ENCODE measurements around the gene MYO1E. TPM values are rescaled to one million over a fixed set of nuclear protein-coding genes. Genes with fewer than 3 reads are reported as not detected.

Gene MYO1E
- total and polyA plus RNA-seq, 7 donors: 20.6 to 92.2 (median 32.1) TPM

GRCh38 chr15:59104912-59105732 is 267.5 kb downstream of the MYO1E start, which contains the start of gene CCNB2:
TSS of gene CCNB2 (plus strand) at chr15:59105146. CDS start at chr15:59105269, 123 bp downstream.
- intact Hi-C loops (cut with DNase I): loop anchor here (5.0 kb wide), 1 partner anchor 118 kb away; the partner anchor contains the start of gene RNF111
- H3K4me3 ChIP-seq: peak within 1 kb of the TSS; percentile 32 to 60 (median 52)
- H3K27ac ChIP-seq: peak within 1 kb of the TSS in 3 of 4 donors; percentile 34 to 60 (median 56)
- H3K36me3 ChIP-seq: peaks cover 0 to 2% (median 0%) of the 10 kb centered on the region in 4 donors
- DNase-seq: peak; percentile 89
- TF ChIP-seq EP300 (IDR thresholded peaks at IDR 0.05) (no peak), POLR2A (IDR thresholded peaks at IDR 0.05) (no peak), POLR2AphosphoS5 (IDR thresholded peaks at IDR 0.05) (peak in 1 of 4 donors; percentile 51)
- TF ChIP-seq, protein P1, sequence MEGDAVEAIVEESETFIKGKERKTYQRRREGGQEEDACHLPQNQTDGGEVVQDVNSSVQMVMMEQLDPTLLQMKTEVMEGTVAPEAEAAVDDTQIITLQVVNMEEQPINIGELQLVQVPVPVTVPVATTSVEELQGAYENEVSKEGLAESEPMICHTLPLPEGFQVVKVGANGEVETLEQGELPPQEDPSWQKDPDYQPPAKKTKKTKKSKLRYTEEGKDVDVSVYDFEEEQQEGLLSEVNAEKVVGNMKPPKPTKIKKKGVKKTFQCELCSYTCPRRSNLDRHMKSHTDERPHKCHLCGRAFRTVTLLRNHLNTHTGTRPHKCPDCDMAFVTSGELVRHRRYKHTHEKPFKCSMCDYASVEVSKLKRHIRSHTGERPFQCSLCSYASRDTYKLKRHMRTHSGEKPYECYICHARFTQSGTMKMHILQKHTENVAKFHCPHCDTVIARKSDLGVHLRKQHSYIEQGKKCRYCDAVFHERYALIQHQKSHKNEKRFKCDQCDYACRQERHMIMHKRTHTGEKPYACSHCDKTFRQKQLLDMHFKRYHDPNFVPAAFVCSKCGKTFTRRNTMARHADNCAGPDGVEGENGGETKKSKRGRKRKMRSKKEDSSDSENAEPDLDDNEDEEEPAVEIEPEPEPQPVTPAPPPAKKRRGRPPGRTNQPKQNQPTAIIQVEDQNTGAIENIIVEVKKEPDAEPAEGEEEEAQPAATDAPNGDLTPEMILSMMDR (IDR thresholded peaks at IDR 0.05): no peak
- WGBS, 2 donors: 0 to 1% methylated on average over 57 of the region's 57 CpGs
- H3K9me3 ChIP-seq: no peaks in the 10 kb centered on the region
- H3K4me1 ChIP-seq: peaks cover 0 to 8% (median 7%) of the 10 kb centered on the region in 4 donors
- no peaks in the 10 kb centered on the region for H3K27me3 ChIP-seq

- intact Hi-C loops (cut with DNase I): no loop called here
- H3K27ac ChIP-seq: peak overlapping the region in 3 of 4 donors; percentile 34 to 60 (median 56)
- DNase-seq: no peak
These were observed 268.1 kb downstream of the MYO1E start for GRCh38 chr15:59104602-59104911.

DNA sequence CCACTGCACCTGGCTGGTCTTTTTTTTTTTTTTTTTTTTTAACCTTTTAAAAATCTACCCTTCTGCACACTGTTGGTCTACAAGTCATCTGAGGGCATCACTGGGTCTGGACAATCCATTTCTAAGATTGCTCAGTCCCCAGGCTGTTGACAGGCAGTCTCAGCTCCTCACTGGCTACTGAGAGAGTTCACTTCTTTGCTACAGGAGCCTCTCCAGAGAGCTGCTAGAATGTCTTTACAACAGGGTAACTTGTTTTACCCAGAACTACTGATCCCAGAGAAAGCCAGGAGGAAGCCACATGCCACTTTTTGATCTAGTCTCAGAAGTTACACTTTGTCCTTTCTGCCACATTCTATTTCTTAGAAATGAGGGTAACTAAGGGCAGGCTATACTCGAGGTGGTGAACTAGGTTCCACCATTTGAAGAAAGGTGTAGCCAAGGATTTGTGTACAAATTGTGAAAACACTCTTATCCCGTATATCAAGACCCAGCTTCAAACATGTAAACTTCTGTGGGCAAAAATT is 273.4 kb downstream of the MYO1E start:
- Histone ChIP-seq H3K4me3 (no peak overlapping the region), H3K9me3 (no peaks in the 10 kb centered on the region), H3K27ac (no peak overlapping the region), H3K4me1 (no peaks in the 10 kb centered on the region), H3K36me3 (peaks cover 0 to 39% (median 14%) of the 10 kb centered on the region in 4 donors), H3K27me3 (no peaks in the 10 kb centered on the region)
- TF ChIP-seq POLR2A (IDR thresholded peaks at IDR 0.05) (no peak), POLR2AphosphoS5 (IDR thresholded peaks at IDR 0.05) (no peak), EP300 (IDR thresholded peaks at IDR 0.05) (no peak)
- TF ChIP-seq, protein P1 (IDR thresholded peaks at IDR 0.05): no peak
- 52 to 71% methylated on average over 2 of the region's 2 CpGs for WGBS, 2 donors
- intact Hi-C loops (cut with DNase I): no loop called here
- no peak for DNase-seq

More at GRCh38 chr15:59104602-59104911, 268.1 kb downstream of the MYO1E start:
- 1% methylated on average over 9 of the region's 9 CpGs for WGBS, 2 donors
- H3K4me3 ChIP-seq: peak overlapping the region; percentile 32 to 60 (median 52)
- peaks cover 0 to 6% (median 0%) of the 10 kb centered on the region in 4 donors for H3K36me3 ChIP-seq
- H3K4me1 ChIP-seq: peaks cover 0 to 8% (median 7%) of the 10 kb centered on the region in 4 donors
- H3K27me3 ChIP-seq: no peaks in the 10 kb centered on the region
- no peak for TF ChIP-seq POLR2AphosphoS5 (IDR thresholded peaks at IDR 0.05)
- TF ChIP-seq, protein P1 (IDR thresholded peaks at IDR 0.05): no peak
- TF ChIP-seq EP300 (IDR thresholded peaks at IDR 0.05): no peak
- no peak for TF ChIP-seq POLR2A (IDR thresholded peaks at IDR 0.05)
- H3K9me3 ChIP-seq: no peaks in the 10 kb centered on the region

DNA sequence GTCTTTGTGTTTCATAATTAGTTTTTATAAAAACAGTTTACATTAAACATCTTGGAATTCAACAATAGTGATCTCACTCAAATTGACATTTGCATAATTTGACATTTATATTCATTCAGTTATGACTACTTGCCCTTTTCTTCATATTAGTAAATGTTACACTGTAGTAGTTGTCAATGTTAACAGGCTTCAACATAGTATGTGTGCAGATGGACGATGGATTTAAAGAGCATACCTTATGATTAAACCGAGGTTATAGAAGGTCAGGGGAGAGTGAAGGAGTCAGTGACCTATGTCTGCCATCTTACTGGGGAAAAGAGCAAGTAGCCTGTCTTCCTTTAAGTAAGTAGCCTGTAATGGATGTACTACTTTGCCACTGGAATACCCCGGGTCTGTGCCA is 276.2 kb downstream of the MYO1E start:
- no peak overlapping the region for H3K4me3 ChIP-seq
- H3K27me3 ChIP-seq: no peaks in the 10 kb centered on the region
- H3K36me3 ChIP-seq: peaks cover 0 to 63% (median 20%) of the 10 kb centered on the region in 4 donors
- H3K27ac ChIP-seq: no peak overlapping the region
- WGBS, 2 donors: 81 to 87% methylated on average over 3 of the region's 3 CpGs
- TF ChIP-seq POLR2A (IDR thresholded peaks at IDR 0.05): no peak
- TF ChIP-seq EP300 (IDR thresholded peaks at IDR 0.05): no peak
- no peak for TF ChIP-seq POLR2AphosphoS5 (IDR thresholded peaks at IDR 0.05)
- TF ChIP-seq, protein P1 (IDR thresholded peaks at IDR 0.05): no peak
- no peaks in the 10 kb centered on the region for H3K4me1 ChIP-seq
- no peak for DNase-seq
- no peaks in the 10 kb centered on the region for H3K9me3 ChIP-seq
- intact Hi-C loops (cut with DNase I): no loop called here

Data from sigmoid colon (tissue), 7 donors.